Natural killer cell (primary cell): Measurements from ENCODE around the gene DIP2C. TPM values are rescaled to one million over a fixed set of nuclear protein-coding genes. Genes with fewer than 3 reads are reported as not detected.
"Not testable (repeated sequence)": the region's sequence is repeated elsewhere in the genome, so short reads cannot be mapped to it uniquely, and the experiment has no call there.

Experiments used
- ATAC-seq, 3 donors: fragments of 150-1000 bp in 2 of 3; fragments of 200-7000 bp in 1 of 3; cut with Tn5 transposase; 1 replicate in 1 of 3; 2 replicates in 2 of 3; pipeline ENCODE4 v1.10.0; 2021; ENCODE audit warnings: mild to moderate bottlenecking in 2 of 3, moderate library complexity in 2 of 3
- DNase-seq, 2 donors: peaks; one replicate each; pipeline versions ENCODE4 v3.0.0 to v3.0.0-alpha.2; 2013 to 2021; ENCODE audit warnings: mixed read lengths in 1 of 2
- H3K27ac ChIP-seq: one replicate; pipeline ENCODE4 v1.5.1; 2013; ENCODE audit warnings: mild to moderate bottlenecking, low read length
- H3K27me3 ChIP-seq: one replicate; pipeline ENCODE4 v1.6.1; 2013; ENCODE audit warnings: low read length; ENCODE audit not compliant: control insufficient read depth, insufficient read depth
- H3K36me3 ChIP-seq: one replicate; pipeline ENCODE4 v1.6.1; 2013; ENCODE audit warnings: low read length; ENCODE audit not compliant: control insufficient read depth, insufficient read depth
- H3K4me1 ChIP-seq: one replicate; pipeline ENCODE4 v1.6.1; 2013; ENCODE audit warnings: low read length; ENCODE audit not compliant: control insufficient read depth, insufficient read depth
- H3K4me3 ChIP-seq: one replicate; pipeline ENCODE4 v1.5.1; 2013; ENCODE audit warnings: low read length
- H3K9me3 ChIP-seq: one replicate; pipeline ENCODE4 v1.6.1; 2013; ENCODE audit warnings: low read length; ENCODE audit not compliant: control insufficient read depth, insufficient read depth
- H3K27ac Mint-ChIP-seq, 2 donors: one replicate each; pipeline ENCODE4 v1.8.0; 2022; ENCODE audit warnings: mild to moderate bottlenecking in 2 of 2, mixed read lengths in 2 of 2, moderate library complexity in 1 of 2
- H3K27me3 Mint-ChIP-seq, 2 donors: one replicate each; pipeline ENCODE4 v1.8.0; 2022; ENCODE audit warnings: low read depth in 2 of 2, mixed read lengths in 2 of 2
- H3K36me3 Mint-ChIP-seq: one replicate; pipeline ENCODE4 v1.8.0; 2022; ENCODE audit warnings: mixed read lengths
- H3K4me1 Mint-ChIP-seq, 2 donors: one replicate each; pipeline ENCODE4 v1.8.0; 2022; ENCODE audit warnings: mixed read lengths in 2 of 2
- H3K4me3 Mint-ChIP-seq: one replicate; pipeline ENCODE4 v1.8.0; 2022; ENCODE audit warnings: mild to moderate bottlenecking, moderate library complexity, mixed read lengths
- H3K9me3 Mint-ChIP-seq, 2 donors: one replicate each; pipeline ENCODE4 v1.8.0; 2022; ENCODE audit warnings: mixed read lengths in 2 of 2
- WGBS: methylation state at CpG from one replicate; pipeline ENCODE4 v1.1.7; 2013; ENCODE audit warnings: missing lambda C conversion rate; ENCODE audit not compliant: insufficient coverage; 5-methylcytosine and 5-hydroxymethylcytosine counted together
- intact Hi-C: fragments of 100-400 bp; cut with micrococcal nuclease; formaldehyde crosslinking; loops from one replicate; pipeline ENCODE4 v1.14.2; 2022
- total RNA-seq, 4 donors: library from RNA; stranded (reverse); fragments of 120-200 nt in 1 of 4; gene quantifications; one replicate each; pipeline versions ENCODE4 v1.2.3 to v1.2.4, GENCODE V29; 2013 to 2022
- TF ChIP-seq, protein P1 (sequence below): fragments of 200-600 bp; IDR thresholded peaks from one replicate; pipeline ENCODE4 v1.8.0; 2022; ENCODE audit warnings: antibody characterized with exemption

Gene DIP2C
- total RNA-seq, 3 donors from 2014 or later (not counting 1 experiment from before 2014, with no cell fraction given) = 1.5 to 5.8 (median 3.8) TPM

DNA sequence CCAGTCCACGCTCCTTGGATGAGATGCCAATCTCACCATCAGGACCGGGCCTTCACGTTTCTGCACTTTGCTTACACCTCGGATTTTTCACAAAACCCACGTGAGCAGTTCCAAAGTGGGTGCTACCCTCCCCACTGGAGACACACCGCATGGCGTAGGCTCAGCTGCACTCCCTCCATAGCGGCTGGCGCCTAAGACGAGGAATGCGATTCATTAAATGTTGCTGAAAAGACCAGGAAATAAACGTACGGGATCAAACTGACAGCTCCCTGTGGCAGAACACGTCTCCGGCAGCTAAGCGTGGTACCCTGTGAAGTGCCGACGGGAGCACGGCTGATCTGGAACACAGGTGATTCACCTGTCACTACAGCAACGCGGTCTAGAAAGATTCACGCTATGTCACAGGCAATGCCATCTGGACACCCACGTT lies 209.0 kb downstream of the DIP2C start:
- Mint-ChIP-seq H3K36me3 (no peaks in the 10 kb centered on the region), H3K9me3 (peaks cover 3 to 9% of the 10 kb centered on the region in 2 donors), H3K4me1 (peaks cover 19 to 29% of the 10 kb centered on the region in 2 donors), H3K4me3 (no peak overlapping the region), H3K27me3 (no peaks in the 10 kb centered on the region), H3K27ac (no peak overlapping the region)
- no peak for ATAC-seq
- peaks cover 12% of the 10 kb centered on the region for H3K4me1 ChIP-seq
- no peak for DNase-seq
- intact Hi-C loops = no loop called here
- no peaks in the 10 kb centered on the region for H3K36me3 ChIP-seq
- no peak overlapping the region for H3K4me3 ChIP-seq
- no peaks in the 10 kb centered on the region for H3K27me3 ChIP-seq
- WGBS = 92% methylated on average over 23 of the region's 23 CpGs
- H3K9me3 ChIP-seq = no peaks in the 10 kb centered on the region
- H3K27ac ChIP-seq = no peak overlapping the region
- TF ChIP-seq, protein P1, sequence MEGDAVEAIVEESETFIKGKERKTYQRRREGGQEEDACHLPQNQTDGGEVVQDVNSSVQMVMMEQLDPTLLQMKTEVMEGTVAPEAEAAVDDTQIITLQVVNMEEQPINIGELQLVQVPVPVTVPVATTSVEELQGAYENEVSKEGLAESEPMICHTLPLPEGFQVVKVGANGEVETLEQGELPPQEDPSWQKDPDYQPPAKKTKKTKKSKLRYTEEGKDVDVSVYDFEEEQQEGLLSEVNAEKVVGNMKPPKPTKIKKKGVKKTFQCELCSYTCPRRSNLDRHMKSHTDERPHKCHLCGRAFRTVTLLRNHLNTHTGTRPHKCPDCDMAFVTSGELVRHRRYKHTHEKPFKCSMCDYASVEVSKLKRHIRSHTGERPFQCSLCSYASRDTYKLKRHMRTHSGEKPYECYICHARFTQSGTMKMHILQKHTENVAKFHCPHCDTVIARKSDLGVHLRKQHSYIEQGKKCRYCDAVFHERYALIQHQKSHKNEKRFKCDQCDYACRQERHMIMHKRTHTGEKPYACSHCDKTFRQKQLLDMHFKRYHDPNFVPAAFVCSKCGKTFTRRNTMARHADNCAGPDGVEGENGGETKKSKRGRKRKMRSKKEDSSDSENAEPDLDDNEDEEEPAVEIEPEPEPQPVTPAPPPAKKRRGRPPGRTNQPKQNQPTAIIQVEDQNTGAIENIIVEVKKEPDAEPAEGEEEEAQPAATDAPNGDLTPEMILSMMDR = no peak

GRCh38 chr10:479706-480497 lies 209.6 kb downstream of the DIP2C start:
- not testable (repeated sequence) for ATAC-seq

DNA sequence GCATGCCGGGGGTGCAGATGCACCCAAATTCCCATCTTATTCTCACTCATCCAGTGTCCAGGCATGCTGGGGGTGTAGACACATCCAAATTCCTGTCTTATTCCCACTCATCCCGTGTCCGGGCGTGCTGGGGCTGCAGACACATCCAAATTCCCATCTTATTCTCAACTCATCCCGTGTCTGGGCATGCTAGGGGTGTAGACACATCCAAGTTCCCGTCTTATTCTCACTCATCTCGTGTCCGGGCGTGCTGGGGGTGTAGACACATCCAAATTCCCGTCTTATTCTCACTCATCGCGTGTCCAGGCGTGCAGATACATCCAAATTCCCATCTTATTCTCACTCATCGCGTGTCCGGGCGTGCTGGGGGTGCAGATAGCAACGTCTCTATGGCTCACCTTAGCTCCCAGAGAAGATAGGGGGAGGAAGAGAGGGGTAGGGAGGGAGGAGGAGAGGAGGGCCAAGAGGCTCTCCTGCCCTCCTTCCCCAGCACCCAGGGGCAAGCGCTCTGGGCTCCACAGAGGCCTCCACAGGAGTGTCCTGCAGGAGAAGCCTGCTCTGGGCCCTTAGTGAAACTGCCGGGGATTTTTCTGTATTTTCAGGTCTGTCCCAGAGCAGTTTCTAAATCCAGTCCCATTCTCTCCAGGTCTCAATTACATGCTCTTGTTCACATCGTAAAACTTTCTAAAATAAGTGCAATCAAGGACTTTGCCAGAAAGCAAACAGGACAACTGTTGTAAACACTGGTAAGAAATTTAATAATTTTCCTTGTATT lies 210.8 kb downstream of the DIP2C start:
- Histone ChIP-seq H3K27me3 (no peaks in the 10 kb centered on the region), H3K27ac (no peak overlapping the region), H3K9me3 (no peaks in the 10 kb centered on the region), H3K4me1 (peaks cover 4% of the 10 kb centered on the region), H3K36me3 (no peaks in the 10 kb centered on the region), H3K4me3 (no peak overlapping the region)
- ATAC-seq (no peak), DNase-seq (no peak)
- Mint-ChIP-seq H3K4me1 (peaks cover 6 to 16% of the 10 kb centered on the region in 2 donors), H3K9me3 (peaks cover 3 to 9% of the 10 kb centered on the region in 2 donors), H3K27ac (peak overlapping the region; percentile 59 to 64), H3K4me3 (no peak overlapping the region), H3K27me3 (peaks cover 8 to 10% of the 10 kb centered on the region in 2 donors), H3K36me3 (no peaks in the 10 kb centered on the region)
- WGBS = 96% methylated on average over 21 of the region's 21 CpGs
- intact Hi-C loops = no loop called here
- TF ChIP-seq, protein P1 = no peak

More at GRCh38 chr10:479706-480497, 209.6 kb downstream of the DIP2C start:
- 95% methylated on average over 33 of the region's 33 CpGs for WGBS
- H3K27me3 ChIP-seq, H3K4me1 ChIP-seq, H3K27ac Mint-ChIP-seq, H3K36me3 Mint-ChIP-seq, H3K27me3 Mint-ChIP-seq, H3K27ac ChIP-seq, H3K36me3 ChIP-seq, H3K9me3 ChIP-seq, H3K4me3 ChIP-seq, DNase-seq, H3K4me3 Mint-ChIP-seq, intact Hi-C loops, H3K9me3 Mint-ChIP-seq: not testable (repeated sequence)
- peaks cover 14 to 23% of the 10 kb centered on the region in 2 donors for H3K4me1 Mint-ChIP-seq

DNA sequence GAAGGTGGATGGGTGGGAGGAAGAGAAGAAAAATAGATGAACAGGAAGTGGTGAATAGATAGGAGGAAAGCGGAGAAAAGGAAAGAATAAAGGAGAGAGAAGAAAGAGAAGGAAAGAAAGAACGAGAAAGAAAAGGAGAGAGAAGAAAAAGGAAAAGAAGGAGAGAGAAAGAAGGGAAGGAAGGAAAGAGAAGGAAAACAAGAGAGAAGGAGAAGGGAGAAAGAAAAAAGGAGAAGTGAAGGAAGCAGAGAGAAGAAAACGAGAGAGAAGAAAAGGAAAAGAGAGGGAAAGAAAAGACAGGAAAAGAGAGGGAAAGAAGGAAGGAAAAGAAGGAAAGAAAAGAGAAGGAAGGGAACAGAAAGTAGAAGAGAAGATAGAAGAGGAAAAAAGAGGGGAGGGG lies 211.8 kb downstream of the DIP2C start:
- Mint-ChIP-seq H3K27me3 (peaks cover 8 to 10% of the 10 kb centered on the region in 2 donors), H3K36me3 (no peaks in the 10 kb centered on the region), H3K9me3 (peaks cover 3 to 9% of the 10 kb centered on the region in 2 donors), H3K27ac (peak overlapping the region; percentile 20 to 78), H3K4me1 (peaks cover 6 to 16% of the 10 kb centered on the region in 2 donors), H3K4me3 (peak overlapping the region; percentile 45)
- WGBS = 88% methylated on average over 3 of the region's 3 CpGs
- DNase-seq = no peak
- no peaks in the 10 kb centered on the region for H3K27me3 ChIP-seq
- no peak overlapping the region for H3K4me3 ChIP-seq
- intact Hi-C loops = no loop called here
- H3K4me1 ChIP-seq = no peaks in the 10 kb centered on the region
- H3K27ac ChIP-seq = no peak overlapping the region
- no peaks in the 10 kb centered on the region for H3K36me3 ChIP-seq
- TF ChIP-seq, protein P1 = no peak
- no peak for ATAC-seq
- no peaks in the 10 kb centered on the region for H3K9me3 ChIP-seq
